HCT116 (cell line): Measurements from ENCODE around the gene NCDN. TPM values are rescaled to one million over a fixed set of nuclear protein-coding genes. Genes with fewer than 3 reads are reported as not detected.

Source experiments
- ATAC-seq: fragments of 200-7000 bp; cut with Tn5 transposase; 2 replicates; pipeline ENCODE4 v1.9.1; 2020; ENCODE audit warnings: mild to moderate bottlenecking, moderate library complexity
- BruUV-seq: library from RNA; stranded (reverse); fragments of 400-500 nt; replicated peaks from 2 replicates; lab custom pipeline; 2021; lab: Mats Ljungman, UMichigan
- CTCF ChIA-PET: fragments of 300-600 bp; sonication (Branson Sonifier 250); formaldehyde crosslinking; loops from one replicate; lab custom pipeline; 2021; ENCODE audit warnings: antibody characterized with exemption; lab: Charles Lee
- POLR2A ChIA-PET: fragments of 300-600, 350-600 bp; sonication (Branson Sonifier 250); formaldehyde crosslinking; loops from one replicate; lab custom pipeline; 2021; ENCODE audit warnings: antibody characterized with exemption; lab: Charles Lee
- RAD21 ChIA-PET, 2 experiments: fragments of 300-600 bp; sonication (Branson Sonifier 250); formaldehyde crosslinking; loops; one replicate each; lab custom pipeline; 2023; ENCODE audit warnings: low total read pairs in 2 of 2; ENCODE audit not compliant: uncharacterized antibody in 2 of 2, unreplicated experiment in 2 of 2, low non-redundant PET in 1 of 2; lab: Charles Lee
- DNase-seq: peaks from one replicate; pipeline ENCODE4 v3.0.0-alpha.2; 2010; ENCODE audit warnings: low read depth, low spot score
- H2AFZ ChIP-seq: fragments of 200-600 bp; shearing (Covaris generic), sonication (generic); 2 replicates; pipeline ENCODE4 v1.6.1; 2017; ENCODE audit warnings: low read depth, mixed run types, mixed read lengths, antibody characterized with exemption, low read length; ENCODE audit not compliant: poor library complexity, severe bottlenecking
- H3K27ac ChIP-seq: 2 replicates; pipeline ENCODE4 v1.5.1; 2012; ENCODE audit warnings: low read depth, low read length
- H3K27me3 ChIP-seq: fragments of 200-600 bp; sonication (generic); 2 replicates; pipeline ENCODE4 v1.6.1; 2016; ENCODE audit warnings: mixed run types, low read length, mixed read lengths; ENCODE audit not compliant: insufficient read depth
- H3K36me3 ChIP-seq, 2 experiments: fragments of 200-500 bp in 1 of 2; fragments of 200-600 bp in 1 of 2; sonication (Bioruptor generic) in 1 of 2; sonication (generic) in 1 of 2; 2 replicates each; pipeline versions ENCODE4 v1.5.1 to v1.6.1; 2014 to 2016; ENCODE audit warnings: low read length in 2 of 2, inconsistent platforms in 1 of 2, mixed read lengths in 1 of 2, mixed run types in 1 of 2; ENCODE audit not compliant: insufficient read depth in 2 of 2, control insufficient read depth in 1 of 2
- H3K4me1 ChIP-seq, 2 experiments: fragments of 200-600 bp in 1 of 2; sonication (generic) in 1 of 2; 2 replicates each; pipeline versions ENCODE4 v1.5.1 to v1.6.1; 2012 to 2017; ENCODE audit warnings: low read length in 2 of 2, inconsistent platforms in 1 of 2, mild to moderate bottlenecking in 1 of 2, mixed read lengths in 1 of 2, mixed run types in 1 of 2, moderate library complexity in 1 of 2; ENCODE audit not compliant: insufficient read depth in 2 of 2, control insufficient read depth in 1 of 2
- H3K4me2 ChIP-seq: fragments of 200-600 bp; sonication (generic); 2 replicates; pipeline ENCODE4 v1.6.1; 2017; ENCODE audit warnings: mixed run types, low read length, mixed read lengths
- H3K4me3 ChIP-seq, 2 experiments: fragments of 200-600 bp in 1 of 2; sonication (generic) in 1 of 2; replicated peaks in 1 of 2; 2 replicates each; pipeline ENCODE4 v1.5.1; 2011 to 2016; ENCODE audit warnings: low read length in 2 of 2, control low read depth in 1 of 2, low read depth in 1 of 2, mild to moderate bottlenecking in 1 of 2, mixed read lengths in 1 of 2, mixed run types in 1 of 2
- H3K79me2 ChIP-seq: fragments of 200-600 bp; sonication (generic); 2 replicates; pipeline ENCODE4 v1.6.1; 2017; ENCODE audit warnings: mild to moderate bottlenecking, mixed run types, low read length, moderate library complexity, mixed read lengths; ENCODE audit not compliant: insufficient read depth
- H3K9ac ChIP-seq: fragments of 200-600 bp; sonication (generic); 2 replicates; pipeline ENCODE4 v1.6.1; 2016; ENCODE audit warnings: low read length, mixed read lengths
- H3K9me2 ChIP-seq: fragments of 200-600 bp; sonication (generic), shearing (Covaris generic); 2 replicates; pipeline ENCODE4 v1.6.1; 2017; ENCODE audit warnings: mixed run types, mild to moderate bottlenecking, moderate library complexity; ENCODE audit not compliant: insufficient read depth
- H3K9me3 ChIP-seq, 2 experiments: fragments of 200-500 bp in 1 of 2; fragments of 200-600 bp in 1 of 2; sonication (Bioruptor generic) in 1 of 2; sonication (generic) in 1 of 2; 2 replicates each; pipeline ENCODE4 v1.6.1; 2014 to 2017; ENCODE audit warnings: low read length in 2 of 2, mixed read lengths in 2 of 2, inconsistent platforms in 1 of 2, low read depth in 1 of 2, mild to moderate bottlenecking in 1 of 2, mixed run types in 1 of 2, moderate library complexity in 1 of 2; ENCODE audit not compliant: control insufficient read depth in 1 of 2, insufficient read depth in 1 of 2
- H4K20me1 ChIP-seq: fragments of 200-600 bp; sonication (generic), shearing (Covaris generic); 2 replicates; pipeline ENCODE4 v1.6.1; 2017; ENCODE audit warnings: mixed run types, mild to moderate bottlenecking, moderate library complexity; ENCODE audit not compliant: insufficient read depth
- CTCF ChIP-seq, 3 experiments: fragments of 200-600 bp in 1 of 3; sonication (generic) in 1 of 3; IDR thresholded peaks in 2 of 3; conservative IDR thresholded peaks in 1 of 3; 2 replicates each; pipeline ENCODE4 v1.5.1; 2012 to 2017; ENCODE audit warnings: low read depth in 2 of 3, low read length in 2 of 3, antibody characterized with exemption in 1 of 3, borderline replicate concordance in 1 of 3, control low read depth in 1 of 3, mild to moderate bottlenecking in 1 of 3, mixed read lengths in 1 of 3, mixed run types in 1 of 3, moderate library complexity in 1 of 3; ENCODE audit not compliant: insufficient read depth in 1 of 3
- EZH2 ChIP-seq: fragments of 200-600 bp; sonication (generic); IDR thresholded peaks from 2 replicates; pipeline ENCODE4 v1.6.1; 2017; ENCODE audit warnings: antibody characterized with exemption, mixed run types
- RAD21 ChIP-seq: IDR thresholded peaks from 2 replicates; pipeline ENCODE4 v1.6.1; 2012; ENCODE audit warnings: low read depth, mild to moderate bottlenecking
- REST ChIP-seq: IDR thresholded peaks from 2 replicates; pipeline ENCODE4 v1.6.1; 2012; ENCODE audit warnings: low read depth
- ZFX ChIP-seq: fragments of 450-650 bp; IDR thresholded peaks from 2 replicates; pipeline ENCODE4 v1.6.1; 2017
- ZNF274 ChIP-seq: fragments of 200-500 bp; sonication (Bioruptor generic); IDR thresholded peaks from 2 replicates; pipeline ENCODE4 v1.6.1; 2014; ENCODE audit warnings: mild to moderate bottlenecking, low read depth, low read length, inconsistent platforms
- intact Hi-C: fragments of 100-400 bp; cut with micrococcal nuclease; formaldehyde crosslinking; loops from 2 replicates; pipeline ENCODE4 v1.10.0; 2022
- total RNA-seq: library from RNA; stranded (reverse); gene quantifications from one replicate; pipeline ENCODE4 v1.2.1, GENCODE V29; 2021; ENCODE audit not compliant: unreplicated experiment

Gene NCDN
- total RNA-seq, 1 experiment from 2014 or later: 24.5 TPM

GRCh38 chr1:35539824-35540261 is 17.8 kb upstream of the NCDN start:
- H3K4me3 ChIP-seq: no peak overlapping the region
- ChIA-PET RAD21 (no interaction called here), POLR2A (no interaction called here), CTCF (no interaction called here)
- no peak overlapping the region for H2AFZ ChIP-seq
- H3K79me2 ChIP-seq: peaks cover 22% of the 10 kb centered on the region; the same call in 1 of the 2 replicates
- ATAC-seq: no peak
- no peaks in the 10 kb centered on the region for H3K27me3 ChIP-seq
- no peak overlapping the region for H3K4me2 ChIP-seq
- no peak for TF ChIP-seq RAD21
- no peak for TF ChIP-seq ZNF274
- TF ChIP-seq EZH2: no peak
- TF ChIP-seq ZFX: no peak
- no peak for TF ChIP-seq CTCF (IDR thresholded peaks at IDR 0.05 in 2 of 3, conservative IDR thresholded peaks at IDR 0.05 in 1 of 3; ENCODE audit: borderline replicate concordance in 1 of 3, insufficient read depth in 1 of 3, low read depth in 2 of 3, low read length in 2 of 3)
- no peak for TF ChIP-seq REST
- DNase-seq: no peak
- peaks cover 0 to 2% of the 10 kb centered on the region in 2 experiments; a peak in 1 of 4 replicates for H3K36me3 ChIP-seq
- H3K4me1 ChIP-seq: no peaks in the 10 kb centered on the region
- no peaks in the 10 kb centered on the region for H4K20me1 ChIP-seq
- BruUV-seq: no TSS peak
- H3K9ac ChIP-seq: no peak overlapping the region
- H3K9me3 ChIP-seq: no peaks in the 10 kb centered on the region
- intact Hi-C loops: no loop called here
- H3K9me2 ChIP-seq: no peaks in the 10 kb centered on the region
- H3K27ac ChIP-seq: no peak overlapping the region
